HepG2 (cell line): Measurements from ENCODE around the gene SAMD4B. TPM values are rescaled to one million over a fixed set of nuclear protein-coding genes. Genes with fewer than 3 reads are reported as not detected.

Source experiments
- CBX2 ChIP-seq, 2 experiments: fragments of 200-600 bp in 1 of 2; sonication (generic); formaldehyde crosslinking in 1 of 2; IDR thresholded peaks; 2 replicates each; pipeline versions ENCODE4 v1.7.0 to v1.8.1; 2018 to 2022; ENCODE audit warnings: low read depth in 2 of 2, low read length in 1 of 2, mild to moderate bottlenecking in 1 of 2, missing genetic modification reagents in 1 of 2
- CBX5 ChIP-seq: sonication (generic); formaldehyde crosslinking; IDR thresholded peaks from 2 replicates; pipeline ENCODE4 v1.4.0; 2020; ENCODE audit warnings: missing genetic modification reagents, borderline replicate concordance
- ESRRA ChIP-seq: sonication (generic); formaldehyde crosslinking; IDR thresholded peaks from 2 replicates; pipeline ENCODE4 v1.5.1; 2020; ENCODE audit warnings: mild to moderate bottlenecking, low read depth, missing genetic modification reagents
- HNF4A ChIP-seq: sonication (generic); formaldehyde crosslinking; IDR thresholded peaks from 2 replicates; pipeline ENCODE4 v1.4.0; 2020; ENCODE audit warnings: missing genetic modification reagents
- HNF4G ChIP-seq, 2 experiments: sonication (generic) in 1 of 2; formaldehyde crosslinking in 1 of 2; IDR thresholded peaks; 2 replicates each; pipeline versions ENCODE4 v1.4.0 to v1.6.1; 2011 to 2020; ENCODE audit warnings: borderline replicate concordance in 2 of 2, low read depth in 2 of 2, mild to moderate bottlenecking in 2 of 2, low read length in 1 of 2, missing genetic modification reagents in 1 of 2, moderate library complexity in 1 of 2
- NCOR1 ChIP-seq: fragments of 200-600 bp; sonication (generic); IDR thresholded peaks from 2 replicates; pipeline ENCODE4 v1.7.0; 2017; ENCODE audit warnings: antibody characterized with exemption, low read length, borderline replicate concordance
- NR2F6 ChIP-seq, 2 experiments: IDR thresholded peaks; 2 replicates each; pipeline ENCODE4 v1.6.1; 2016; ENCODE audit warnings: antibody characterized with exemption in 1 of 2, mild to moderate bottlenecking in 1 of 2
- PAWR ChIP-seq: sonication (generic); formaldehyde crosslinking; IDR thresholded peaks from 2 replicates; pipeline ENCODE4 v1.4.0; 2020; ENCODE audit warnings: missing genetic modification reagents, mild to moderate bottlenecking, borderline replicate concordance
- PHF20 ChIP-seq: sonication (generic); formaldehyde crosslinking; IDR thresholded peaks from 2 replicates; pipeline ENCODE4 v1.5.0; 2020; ENCODE audit warnings: mild to moderate bottlenecking, missing genetic modification reagents
- SETDB1 ChIP-seq: sonication (generic); formaldehyde crosslinking; IDR thresholded peaks from 2 replicates; pipeline ENCODE4 v1.5.1; 2020; ENCODE audit warnings: missing genetic modification reagents, mild to moderate bottlenecking, borderline replicate concordance
- SUZ12 ChIP-seq: fragments of 150-350 bp; IDR thresholded peaks from 2 replicates; pipeline ENCODE4 v1.6.1; 2014; ENCODE audit warnings: low read depth, low read length
- ZNF281 ChIP-seq: sonication (generic); formaldehyde crosslinking; IDR thresholded peaks from 2 replicates; pipeline ENCODE4 v1.4.0; 2020; ENCODE audit warnings: missing genetic modification reagents, borderline replicate concordance
- ZNF432 ChIP-seq: sonication (generic); formaldehyde crosslinking; IDR thresholded peaks from 2 replicates; pipeline ENCODE4 v1.5.0; 2020; ENCODE audit warnings: missing genetic modification reagents, mild to moderate bottlenecking, borderline replicate concordance
- ZNF556 ChIP-seq: sonication (generic); formaldehyde crosslinking; IDR thresholded peaks from 2 replicates; pipeline ENCODE4 v1.4.0; 2020; ENCODE audit warnings: mild to moderate bottlenecking, missing genetic modification reagents, borderline replicate concordance
- ZNF614 ChIP-seq: IDR thresholded peaks from 2 replicates; pipeline ENCODE4 v1.6.1; 2018; ENCODE audit warnings: missing biosample characterization, missing genetic modification reagents, inconsistent platforms, borderline replicate concordance
- ZNF792 ChIP-seq: IDR thresholded peaks from 2 replicates; pipeline ENCODE4 v1.6.1; 2016
- polyA plus RNA-seq, 8 experiments: library from polyadenylated mRNA; depleted of rRNA in 3 of 8; stranded (reverse) in 7 of 8; unstranded in 1 of 8; fragments of >200 nt; fragmentation: Illumina TruSeq in 4 of 8; extraction: Trizol in 4 of 8; gene quantifications; 2 replicates each; pipeline versions ENCODE4 v1.2.1 to v1.2.3, GENCODE V29; 2011 to 2016; ENCODE audit warnings: low read depth in 4 of 8, missing spikeins in 1 of 8, mixed read lengths in 1 of 8; ENCODE audit not compliant: insufficient read depth in 1 of 8
- total RNA-seq, 5 experiments: library from RNA; depleted of rRNA; stranded (reverse); fragments of >200 nt; fragmentation: Illumina TruSeq; extraction: Trizol; gene quantifications; 2 replicates each; pipeline ENCODE4 v1.2.3, GENCODE V29; 2016; ENCODE audit warnings: low read depth in 1 of 5
- TF ChIP-seq, protein P1 (sequence below): sonication (generic); formaldehyde crosslinking; IDR thresholded peaks from 2 replicates; pipeline ENCODE4 v1.4.0; 2020; ENCODE audit warnings: missing genetic modification reagents, mild to moderate bottlenecking, borderline replicate concordance
- TF ChIP-seq, protein P2 (sequence below): IDR thresholded peaks from 2 replicates; pipeline ENCODE4 v1.6.1; 2012; ENCODE audit warnings: inconsistent platforms

SAMD4B gene
- total and polyA plus RNA-seq, 2 of the 13 experiments (the other 11 are each of a cell fraction or from before 2014, with no cell fraction given) = 26.0 to 31.8 TPM

DNA sequence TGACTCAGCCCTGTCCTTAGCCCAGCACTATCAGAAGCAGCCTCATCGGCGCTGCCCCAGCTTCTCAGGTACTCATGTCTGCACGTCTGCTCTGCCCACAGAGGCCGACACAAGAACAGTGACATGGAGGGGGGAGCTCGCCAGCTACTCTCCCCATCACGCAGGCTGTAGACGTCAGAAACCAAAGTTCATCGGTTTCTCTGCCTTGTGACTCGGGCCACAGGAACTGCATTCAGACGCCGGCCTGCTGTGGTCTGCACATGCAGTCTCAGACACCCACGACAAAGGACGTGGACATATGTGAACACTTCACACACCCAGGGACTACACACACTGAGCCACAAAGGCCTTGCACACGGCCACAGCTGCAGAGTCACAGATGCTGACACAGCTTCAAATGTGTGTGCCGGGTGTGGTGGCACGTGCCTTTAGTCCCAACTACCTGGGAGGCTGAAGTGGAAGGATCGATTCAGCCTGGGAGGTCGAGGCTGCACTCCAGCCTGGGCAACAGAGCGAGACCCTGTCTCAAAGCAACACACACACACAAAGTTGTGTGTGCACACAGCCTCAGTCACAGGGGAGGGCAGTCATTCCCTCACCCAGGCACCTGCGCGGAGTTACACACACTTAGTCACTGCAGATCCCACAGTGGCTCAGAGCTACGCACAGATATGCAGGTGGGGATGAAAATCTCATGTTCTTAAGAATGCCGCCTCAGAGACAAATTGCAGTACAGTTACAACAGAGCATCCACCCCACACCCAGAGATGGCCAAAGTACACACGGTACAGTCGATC, 59.5 kb downstream of the SAMD4B start (continued):
- TF ChIP-seq PAWR (CRISPR knock-in tag) = no peak; the same call in 1 of the 2 replicates
- TF ChIP-seq, protein P1, sequence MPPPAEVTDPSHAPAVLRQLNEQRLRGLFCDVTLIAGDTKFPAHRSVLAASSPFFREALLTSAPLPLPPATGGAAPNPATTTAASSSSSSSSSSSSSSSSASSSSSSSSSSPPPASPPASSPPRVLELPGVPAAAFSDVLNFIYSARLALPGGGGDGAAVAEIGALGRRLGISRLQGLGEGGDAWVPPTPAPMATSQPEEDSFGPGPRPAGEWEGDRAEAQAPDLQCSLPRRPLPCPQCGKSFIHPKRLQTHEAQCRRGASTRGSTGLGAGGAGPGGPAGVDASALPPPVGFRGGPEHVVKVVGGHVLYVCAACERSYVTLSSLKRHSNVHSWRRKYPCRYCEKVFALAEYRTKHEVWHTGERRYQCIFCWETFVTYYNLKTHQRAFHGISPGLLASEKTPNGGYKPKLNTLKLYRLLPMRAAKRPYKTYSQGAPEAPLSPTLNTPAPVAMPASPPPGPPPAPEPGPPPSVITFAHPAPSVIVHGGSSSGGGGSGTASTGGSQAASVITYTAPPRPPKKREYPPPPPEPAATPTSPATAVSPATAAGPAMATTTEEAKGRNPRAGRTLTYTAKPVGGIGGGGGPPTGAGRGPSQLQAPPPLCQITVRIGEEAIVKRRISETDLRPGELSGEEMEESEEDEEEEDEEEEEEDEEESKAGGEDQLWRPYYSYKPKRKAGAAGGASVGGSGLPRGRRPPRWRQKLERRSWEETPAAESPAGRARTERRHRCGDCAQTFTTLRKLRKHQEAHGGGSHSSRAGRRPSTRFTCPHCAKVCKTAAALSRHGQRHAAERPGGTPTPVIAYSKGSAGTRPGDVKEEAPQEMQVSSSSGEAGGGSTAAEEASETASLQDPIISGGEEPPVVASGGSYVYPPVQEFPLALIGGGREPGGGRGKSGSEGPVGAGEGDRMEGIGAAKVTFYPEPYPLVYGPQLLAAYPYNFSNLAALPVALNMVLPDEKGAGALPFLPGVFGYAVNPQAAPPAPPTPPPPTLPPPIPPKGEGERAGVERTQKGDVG (CRISPR knock-in tag) = peak; percentile 31; the same call in 1 of the 2 replicates
- peak; percentile 89 for TF ChIP-seq HNF4A (CRISPR knock-in tag)
- no peak for TF ChIP-seq CBX2 (IDR thresholded peaks at IDR 0.05; ENCODE audit: low read depth, low read length)
- TF ChIP-seq CBX2 (CRISPR knock-in tag; IDR thresholded peaks at IDR 0.05; ENCODE audit: low read depth) = no peak
- TF ChIP-seq SETDB1 (CRISPR knock-in tag) = no peak
- TF ChIP-seq HNF4G (IDR thresholded peaks at IDR 0.05; ENCODE audit: borderline replicate concordance, low read depth, low read length) = peak; percentile 72
- peak; percentile 89; the same call in 1 of the 2 replicates for TF ChIP-seq HNF4G (CRISPR knock-in tag; IDR thresholded peaks at IDR 0.05; ENCODE audit: borderline replicate concordance, low read depth)
- no peak for TF ChIP-seq NR2F6 (IDR thresholded peaks at IDR 0.05)
- peak; percentile 61; the same call in 1 of the 2 replicates for TF ChIP-seq NR2F6 (CRISPR knock-in tag; IDR thresholded peaks at IDR 0.05)
- peak; percentile 84 for TF ChIP-seq ZNF614
- TF ChIP-seq ZNF556 = peak; percentile 39; the same call in 1 of the 2 replicates
- TF ChIP-seq PHF20 (CRISPR knock-in tag) = 0 out of 2 replicates have a peak, but pooled peaks have one; percentile 43
- TF ChIP-seq NCOR1 = peak; percentile 68; the same call in 1 of the 2 replicates
- TF ChIP-seq SUZ12 = no peak
- peak; percentile 56; the same call in 1 of the 2 replicates for TF ChIP-seq ZNF792 (CRISPR knock-in tag)
- TF ChIP-seq CBX5 = peak; percentile 18
- TF ChIP-seq ESRRA = peak; percentile 84; the same call in 1 of the 2 replicates
- no peak for TF ChIP-seq ZNF432
- peak; percentile 36; the same call in 1 of the 2 replicates for TF ChIP-seq ZNF281
- TF ChIP-seq, protein P2, sequence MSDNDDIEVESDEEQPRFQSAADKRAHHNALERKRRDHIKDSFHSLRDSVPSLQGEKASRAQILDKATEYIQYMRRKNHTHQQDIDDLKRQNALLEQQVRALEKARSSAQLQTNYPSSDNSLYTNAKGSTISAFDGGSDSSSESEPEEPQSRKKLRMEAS = peak; percentile 94
